ENCODE results near the gene CD6.

Gene CD6

DNA sequence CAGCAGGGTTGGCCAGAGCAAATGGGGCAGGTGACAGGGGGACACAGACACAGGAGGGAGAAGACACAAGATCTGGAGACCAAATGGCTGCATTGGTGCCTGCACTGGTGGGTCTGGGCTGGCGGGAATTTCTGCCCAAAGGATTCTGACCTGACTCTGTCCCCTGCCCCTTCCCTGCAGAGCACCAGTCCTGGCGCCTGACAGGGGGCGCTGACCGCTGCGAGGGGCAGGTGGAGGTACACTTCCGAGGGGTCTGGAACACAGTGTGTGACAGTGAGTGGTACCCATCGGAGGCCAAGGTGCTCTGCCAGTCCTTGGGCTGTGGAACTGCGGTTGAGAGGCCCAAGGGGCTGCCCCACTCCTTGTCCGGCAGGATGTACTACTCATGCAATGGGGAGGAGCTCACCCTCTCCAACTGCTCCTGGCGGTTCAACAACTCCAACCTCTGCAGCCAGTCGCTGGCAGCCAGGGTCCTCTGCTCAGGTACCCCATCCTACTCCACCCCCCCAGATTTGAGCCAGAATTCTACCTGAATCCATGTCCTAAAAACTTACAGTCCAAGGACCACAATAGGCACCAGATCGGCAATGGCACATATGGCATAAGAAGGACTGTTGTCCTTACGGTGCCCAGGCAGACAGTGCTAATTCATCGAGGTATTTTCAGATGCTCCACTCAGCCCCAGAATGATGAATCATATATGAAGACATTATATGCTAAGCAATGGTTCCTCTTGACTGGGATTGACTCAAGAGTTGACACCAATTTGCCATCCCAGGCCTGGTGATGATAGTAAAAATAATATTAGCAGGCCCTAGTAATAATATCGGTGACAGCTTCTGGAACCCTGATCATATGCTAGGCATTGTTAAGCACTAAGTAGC is 38.2 kb downstream of the CD6 start:
- peaks cover 97% of the 10 kb centered on the region for H3K36me3 Mint-ChIP-seq (ENCODE audit: low read depth)

DNA sequence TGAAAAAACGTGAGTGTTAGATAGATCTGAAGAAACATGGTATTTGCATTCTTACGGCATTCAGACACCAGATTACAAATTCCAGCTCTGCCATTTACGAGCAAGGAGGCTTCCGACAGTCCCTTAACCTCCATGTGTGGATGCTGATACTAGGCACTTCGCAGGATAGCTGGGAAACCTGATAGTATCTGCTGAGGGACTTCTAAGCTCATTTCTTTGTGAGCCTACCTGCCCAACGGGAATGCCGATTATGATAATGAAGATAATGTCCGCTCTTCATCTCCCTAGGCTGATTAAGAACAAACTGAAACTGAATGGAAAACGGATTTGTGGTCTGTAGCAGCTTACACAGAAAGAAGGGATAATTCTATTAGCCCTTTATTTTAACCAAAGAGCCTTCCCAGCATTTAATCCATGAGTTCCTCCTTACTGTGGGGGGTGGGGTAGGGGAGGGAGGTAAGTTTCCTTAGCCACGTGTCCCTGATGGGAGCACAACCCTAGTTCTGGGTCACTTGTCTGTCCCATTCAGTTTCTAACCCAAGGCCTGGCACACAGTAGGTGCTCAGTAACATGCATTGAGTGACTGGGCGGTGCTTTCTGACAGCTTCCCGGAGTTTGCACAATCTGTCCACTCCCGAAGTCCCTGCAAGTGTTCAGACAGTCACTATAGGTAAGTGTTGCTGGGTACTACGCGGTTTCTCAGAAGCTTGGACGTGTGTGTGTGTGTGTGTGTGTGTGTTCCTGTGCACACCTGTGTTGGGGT is 39.2 kb downstream of the CD6 start:
- Mint-ChIP-seq H3K4me1 (ENCODE audit: low read depth) (peaks cover 71% of the 10 kb centered on the region), H3K36me3 (ENCODE audit: low read depth) (peaks cover 97% of the 10 kb centered on the region), H3K4me3 (no peak overlapping the region), H3K27me3 (no peaks in the 10 kb centered on the region), H3K9me3 (no peaks in the 10 kb centered on the region), H3K27ac (peak overlapping the region; percentile 89)
- no peak for DNase-seq

More for the DNA sequence above, 38.2 kb downstream of the CD6 start:
- Mint-ChIP-seq H3K27me3 (no peaks in the 10 kb centered on the region), H3K4me1 (ENCODE audit: low read depth) (peaks cover 76% of the 10 kb centered on the region), H3K9me3 (no peaks in the 10 kb centered on the region), H3K4me3 (no peak overlapping the region), H3K27ac (peak overlapping the region; percentile 92)
- DNase-seq, result no peak

GRCh38 chr11:61011229-61011870 is 39.9 kb downstream of the CD6 start:
- H3K4me1 Mint-ChIP-seq (ENCODE audit: low read depth), result peaks cover 71% of the 10 kb centered on the region
- H3K36me3 Mint-ChIP-seq (ENCODE audit: low read depth), result peaks cover 97% of the 10 kb centered on the region
- H3K27ac Mint-ChIP-seq, result peak overlapping the region; percentile 89

DNA sequence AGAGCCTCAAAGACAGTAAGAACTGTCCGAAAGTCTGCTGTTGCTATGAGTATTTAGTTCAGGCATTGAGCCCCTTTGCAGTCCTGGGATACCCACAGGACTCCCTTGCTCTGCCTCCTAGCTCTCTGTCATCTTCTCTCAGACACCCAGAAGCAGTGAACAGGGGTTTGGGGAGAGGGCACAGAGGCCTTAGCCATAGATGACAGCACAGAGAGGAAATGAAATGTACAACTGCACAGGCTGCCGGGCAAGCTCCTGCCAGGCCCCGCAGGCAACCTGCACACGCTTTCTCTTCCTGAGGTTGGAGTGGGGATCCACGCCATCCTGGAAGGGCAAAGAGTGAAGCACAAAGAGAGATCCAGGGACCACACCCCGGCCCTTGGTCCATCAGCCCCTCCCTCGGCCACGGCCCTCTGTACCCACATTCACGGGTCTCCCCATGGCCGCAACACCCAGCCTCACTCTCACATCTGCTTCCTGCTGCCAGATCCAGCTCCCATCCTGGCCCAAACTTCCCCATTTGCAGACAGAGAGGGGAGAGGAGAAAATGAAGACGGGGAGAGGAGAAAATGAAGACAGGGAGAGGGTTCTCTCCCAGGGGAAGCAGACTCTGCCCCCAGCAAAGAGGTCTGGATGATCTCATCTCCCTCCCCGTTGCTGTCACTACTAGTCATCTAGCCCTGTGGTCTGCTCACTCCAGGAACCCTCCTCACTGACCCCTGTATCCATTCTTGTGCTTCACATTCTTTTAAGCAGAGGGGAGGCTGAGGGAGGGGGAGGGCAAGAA is 40.7 kb downstream of the CD6 start:
- H3K36me3 Mint-ChIP-seq (ENCODE audit: low read depth), result peaks cover 97% of the 10 kb centered on the region
- H3K27me3 Mint-ChIP-seq, result no peaks in the 10 kb centered on the region
- peak overlapping the region; percentile 89 for H3K27ac Mint-ChIP-seq
- no peak overlapping the region for H3K4me3 Mint-ChIP-seq
- H3K4me1 Mint-ChIP-seq (ENCODE audit: low read depth), result peaks cover 69% of the 10 kb centered on the region
- DNase-seq, result no peak
- no peaks in the 10 kb centered on the region for H3K9me3 Mint-ChIP-seq

More at GRCh38 chr11:61011229-61011870, 39.9 kb downstream of the CD6 start:
- H3K4me3 Mint-ChIP-seq, result no peak overlapping the region
- DNase-seq, result no peak
- H3K9me3 Mint-ChIP-seq, result no peaks in the 10 kb centered on the region
- H3K27me3 Mint-ChIP-seq, result no peaks in the 10 kb centered on the region

DNA sequence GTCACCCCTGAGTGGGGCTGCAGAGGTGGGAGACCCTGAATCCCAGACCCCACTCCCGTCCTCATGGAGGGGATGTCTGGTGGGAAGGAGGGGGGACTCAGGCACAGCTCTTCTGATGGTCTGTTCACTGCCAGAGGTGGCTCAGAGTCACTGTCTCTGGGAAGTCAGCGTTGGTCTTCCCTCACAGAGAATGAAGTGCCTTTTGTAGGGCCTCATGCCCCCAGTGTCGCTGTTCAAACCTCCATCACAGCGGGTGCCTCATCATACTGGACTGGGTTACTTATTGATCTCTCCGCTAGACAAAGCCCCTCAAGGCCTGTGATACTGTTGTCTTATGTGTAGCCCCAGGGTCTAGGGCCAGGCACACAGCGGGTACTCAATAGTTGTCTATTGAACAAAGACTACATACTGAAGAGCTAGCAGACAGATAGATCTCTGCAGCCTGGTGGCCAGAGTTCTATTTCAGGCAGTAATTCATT is 41.3 kb downstream of the CD6 start:
- H3K4me1 Mint-ChIP-seq (ENCODE audit: low read depth), result peaks cover 71% of the 10 kb centered on the region
- DNase-seq, result no peak
- no peaks in the 10 kb centered on the region for H3K9me3 Mint-ChIP-seq
- H3K27ac Mint-ChIP-seq, result peak overlapping the region; percentile 89
- no peaks in the 10 kb centered on the region for H3K27me3 Mint-ChIP-seq
- H3K36me3 Mint-ChIP-seq (ENCODE audit: low read depth), result peaks cover 100% of the 10 kb centered on the region
- H3K4me3 Mint-ChIP-seq, result no peak overlapping the region

DNA sequence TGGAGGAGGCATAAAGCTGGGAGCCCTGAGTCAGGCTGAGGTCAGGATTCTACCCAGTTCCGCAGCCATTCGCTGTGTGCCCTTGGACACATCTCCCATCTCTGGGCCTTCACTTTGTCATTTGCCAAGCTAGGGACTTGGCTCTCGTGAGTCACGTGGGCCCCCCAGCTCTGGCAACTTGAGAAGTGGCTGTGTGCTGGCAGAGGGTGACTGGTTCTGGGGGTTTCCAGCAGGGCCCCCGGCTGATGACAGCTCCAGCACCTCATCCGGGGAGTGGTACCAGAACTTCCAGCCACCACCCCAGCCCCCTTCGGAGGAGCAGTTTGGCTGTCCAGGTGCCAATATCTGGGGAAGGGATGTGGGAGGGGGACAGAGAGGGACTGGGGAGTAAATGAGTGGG is 46.6 kb downstream of the CD6 start:
- Mint-ChIP-seq H3K4me1 (ENCODE audit: low read depth) (peaks cover 72% of the 10 kb centered on the region), H3K27ac (peak overlapping the region; percentile 96), H3K4me3 (no peak overlapping the region), H3K9me3 (no peaks in the 10 kb centered on the region), H3K27me3 (no peaks in the 10 kb centered on the region), H3K36me3 (ENCODE audit: low read depth) (peaks cover 98% of the 10 kb centered on the region)
- DNase-seq, result no peak

DNA sequence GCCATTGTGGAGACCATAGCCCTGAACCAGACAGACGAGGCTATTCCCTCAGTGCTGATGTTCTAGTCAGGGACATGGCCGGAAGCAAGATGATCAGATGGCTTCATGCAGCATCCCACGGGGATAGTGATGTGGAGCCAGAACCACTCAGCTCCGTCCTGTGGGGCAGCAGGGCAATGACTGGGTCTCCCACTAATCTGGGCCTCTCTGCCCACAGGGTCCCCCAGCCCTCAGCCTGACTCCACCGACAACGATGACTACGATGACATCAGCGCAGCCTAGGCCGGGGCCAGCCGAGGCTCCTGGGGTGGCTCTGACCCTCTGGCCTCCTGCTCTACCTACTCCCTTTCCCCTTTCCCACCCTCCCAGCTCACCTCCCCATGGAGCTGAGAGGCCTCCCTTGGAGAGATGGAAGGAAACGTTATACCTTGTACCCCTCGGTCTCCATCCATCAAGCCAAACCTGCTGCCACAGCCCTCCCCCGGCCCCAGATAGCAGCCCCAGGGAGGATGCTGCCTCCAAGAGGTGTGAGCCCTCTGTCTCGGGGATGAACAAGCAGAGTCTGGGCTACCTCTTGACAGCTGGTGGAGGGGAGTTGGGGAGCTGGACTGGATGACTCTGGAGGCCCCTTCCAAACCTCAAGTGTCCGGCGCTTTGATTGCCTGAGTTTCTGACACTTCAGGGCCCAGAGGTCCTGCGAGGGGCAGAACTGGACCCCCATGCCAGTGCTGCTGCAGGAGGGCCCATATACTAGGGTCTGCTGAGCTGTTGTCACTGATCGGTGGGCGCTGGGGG is 47.8 kb downstream of the CD6 start:
- H3K36me3 Mint-ChIP-seq (ENCODE audit: low read depth), result peaks cover 93% of the 10 kb centered on the region
- no peaks in the 10 kb centered on the region for H3K27me3 Mint-ChIP-seq
- DNase-seq, result no peak
- H3K4me3 Mint-ChIP-seq, result no peak overlapping the region
- H3K27ac Mint-ChIP-seq, result peak overlapping the region; percentile 96
- H3K4me1 Mint-ChIP-seq (ENCODE audit: low read depth), result peaks cover 79% of the 10 kb centered on the region
- no peaks in the 10 kb centered on the region for H3K9me3 Mint-ChIP-seq

DNA sequence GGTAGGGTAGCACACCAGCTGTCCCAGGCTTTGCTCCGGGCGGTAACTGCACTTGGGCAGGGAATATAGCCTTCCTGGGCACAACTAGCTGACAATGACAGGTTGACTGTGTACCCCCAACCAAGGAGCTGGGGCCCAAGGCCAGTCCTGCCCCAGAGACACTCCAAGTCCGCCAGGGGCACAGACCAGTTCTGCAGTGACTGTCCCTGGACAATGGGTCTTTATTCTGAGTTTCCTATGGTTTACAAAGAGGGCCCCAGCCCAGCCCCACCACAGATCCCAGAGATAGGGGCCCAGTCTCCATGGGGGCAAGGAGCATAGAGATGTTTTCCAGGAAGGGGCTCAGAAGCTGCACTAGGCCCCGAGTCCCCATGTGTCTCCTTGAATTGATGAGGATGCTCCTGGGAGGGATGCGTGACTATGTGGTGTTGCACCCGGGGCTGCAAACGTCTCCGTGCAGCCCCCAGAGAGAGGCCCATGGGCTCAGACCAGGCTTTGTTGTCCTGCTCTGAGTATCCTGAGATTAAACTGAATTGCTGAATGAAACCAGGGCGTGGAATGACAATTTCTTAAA is 48.4 kb downstream of the CD6 start:
- no peak for DNase-seq
- peak overlapping the region; percentile 68 for H3K4me3 Mint-ChIP-seq
- peaks cover 89% of the 10 kb centered on the region for H3K36me3 Mint-ChIP-seq (ENCODE audit: low read depth)
- H3K27me3 Mint-ChIP-seq, result no peaks in the 10 kb centered on the region
- peak overlapping the region; percentile 96 for H3K27ac Mint-ChIP-seq
- peaks cover 85% of the 10 kb centered on the region for H3K4me1 Mint-ChIP-seq (ENCODE audit: low read depth)
- no peaks in the 10 kb centered on the region for H3K9me3 Mint-ChIP-seq

DNA sequence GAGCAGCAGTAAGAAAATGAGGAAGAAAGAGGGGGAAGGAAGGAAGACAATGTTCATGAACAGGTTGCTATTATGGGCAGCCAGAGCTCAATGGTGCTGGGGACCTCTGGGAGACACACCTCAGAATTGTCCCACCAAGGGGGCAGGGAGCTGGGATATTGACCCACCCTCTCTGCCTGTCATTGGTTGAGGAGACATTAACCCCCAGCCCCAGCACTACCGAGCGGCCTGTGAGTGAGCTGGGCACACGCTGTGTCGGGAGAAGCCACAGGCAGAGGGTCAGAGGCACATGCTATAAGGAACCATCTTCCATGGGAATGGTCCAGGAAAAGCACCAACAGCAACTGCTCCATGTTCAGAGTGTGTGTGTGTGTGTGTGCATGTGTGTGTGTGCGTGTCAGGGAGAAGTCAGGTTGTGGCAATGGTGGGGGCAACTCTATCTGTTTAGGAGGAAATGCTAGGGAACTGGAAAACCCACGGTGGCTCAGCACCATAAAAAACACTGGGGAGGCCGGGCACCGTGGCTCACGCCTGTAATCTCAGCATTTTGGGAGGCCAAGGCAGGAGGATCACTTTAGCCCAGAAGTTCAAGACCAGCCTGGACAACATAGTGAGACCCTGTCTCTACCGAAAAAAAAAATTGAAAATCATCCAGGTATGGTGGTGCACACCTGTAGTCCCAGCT is 49.2 kb downstream of the CD6 start:
- peak overlapping the region; percentile 68 for H3K4me3 Mint-ChIP-seq
- no peak for DNase-seq
- H3K27ac Mint-ChIP-seq, result peak overlapping the region; percentile 96
- H3K9me3 Mint-ChIP-seq, result no peaks in the 10 kb centered on the region
- peaks cover 89% of the 10 kb centered on the region for H3K36me3 Mint-ChIP-seq (ENCODE audit: low read depth)
- H3K4me1 Mint-ChIP-seq (ENCODE audit: low read depth), result peaks cover 87% of the 10 kb centered on the region
- H3K27me3 Mint-ChIP-seq, result no peaks in the 10 kb centered on the region

DNA sequence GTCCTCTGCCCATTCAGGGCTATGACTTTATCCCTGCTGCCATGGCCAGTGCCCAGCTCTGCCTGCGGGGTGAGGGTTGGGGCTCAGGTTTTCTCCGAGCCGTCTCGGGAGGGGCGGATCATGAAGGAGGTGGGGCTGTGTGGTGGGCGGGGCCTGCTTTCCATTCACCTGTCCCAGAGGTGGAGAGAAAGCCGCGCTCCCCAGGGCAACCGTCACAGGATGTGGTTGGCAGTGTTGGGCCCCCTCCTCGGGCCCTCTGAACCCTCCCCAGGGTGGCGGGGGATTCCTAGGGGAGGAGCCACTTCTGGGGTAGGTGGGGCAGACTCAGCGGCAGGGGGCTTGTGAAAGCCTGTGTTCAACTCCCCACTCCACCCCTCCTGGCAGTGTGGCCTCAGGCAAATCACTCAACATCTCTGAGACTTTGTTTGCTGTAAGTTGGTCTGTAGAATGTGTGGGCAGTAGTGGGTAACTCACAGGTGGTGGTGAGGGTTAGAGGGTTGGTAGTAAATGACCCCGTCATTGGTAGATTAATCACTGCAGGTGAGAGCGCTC is 50.3 kb downstream of the CD6 start:
- Mint-ChIP-seq H3K4me3 (peak overlapping the region; percentile 68), H3K9me3 (no peaks in the 10 kb centered on the region), H3K27ac (peak overlapping the region; percentile 96), H3K36me3 (ENCODE audit: low read depth) (peaks cover 87% of the 10 kb centered on the region), H3K4me1 (ENCODE audit: low read depth) (peaks cover 88% of the 10 kb centered on the region), H3K27me3 (no peaks in the 10 kb centered on the region)
- DNase-seq, result peak; percentile 90

- Mint-ChIP-seq H3K9me3 (no peaks in the 10 kb centered on the region), H3K4me3 (peak overlapping the region; percentile 68), H3K27me3 (no peaks in the 10 kb centered on the region), H3K27ac (peak overlapping the region; percentile 96), H3K4me1 (ENCODE audit: low read depth) (peaks cover 87% of the 10 kb centered on the region), H3K36me3 (ENCODE audit: low read depth) (peaks cover 85% of the 10 kb centered on the region)
- peak; percentile 74 for DNase-seq
These were observed 51.0 kb downstream of the CD6 start for GRCh38 chr11:61022311-61023085.
